Mammary epithelial cell (primary cell): ENCODE results near the gene EXT2.

Experiments
- EZH2 ChIP-seq: IDR thresholded peaks from 2 replicates; pipeline ENCODE4 v1.6.1; 2012; ENCODE audit warnings: low read length, inconsistent platforms, borderline replicate concordance
- TF ChIP-seq, protein P1 (sequence below), 2 donors: IDR thresholded peaks in 1 of 2; conservative IDR thresholded peaks in 1 of 2; 2 replicates each; pipeline ENCODE4 v1.5.1; 2011 to 2012; ENCODE audit warnings: inconsistent platforms in 2 of 2, low read length in 2 of 2, mild to moderate bottlenecking in 2 of 2, control low read depth in 1 of 2, low read depth in 1 of 2; ENCODE audit not compliant: insufficient read depth in 1 of 2; ENCODE audit errors: extremely low read depth in 1 of 2

DNA sequence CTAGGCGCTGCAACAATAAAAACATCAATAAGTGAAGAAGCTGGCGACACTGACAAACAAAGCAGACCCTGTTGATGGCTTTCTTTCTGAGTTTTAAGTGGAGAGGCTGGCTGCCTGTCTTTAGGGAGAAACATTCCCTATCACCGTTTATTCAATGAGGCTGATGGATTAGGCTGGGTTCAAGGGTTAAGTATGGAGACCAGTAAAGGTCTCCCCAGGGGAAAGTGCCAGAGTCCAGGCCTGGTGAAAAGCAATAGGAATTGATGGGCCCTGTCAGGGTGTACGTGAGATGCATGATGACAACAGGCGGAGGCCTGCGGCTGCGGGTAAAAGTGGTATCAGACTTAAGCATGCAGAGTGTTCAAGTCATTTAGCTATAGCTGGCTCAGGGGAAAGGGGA lies 111.8 kb downstream of the EXT2 start:
- TF ChIP-seq, protein P1, sequence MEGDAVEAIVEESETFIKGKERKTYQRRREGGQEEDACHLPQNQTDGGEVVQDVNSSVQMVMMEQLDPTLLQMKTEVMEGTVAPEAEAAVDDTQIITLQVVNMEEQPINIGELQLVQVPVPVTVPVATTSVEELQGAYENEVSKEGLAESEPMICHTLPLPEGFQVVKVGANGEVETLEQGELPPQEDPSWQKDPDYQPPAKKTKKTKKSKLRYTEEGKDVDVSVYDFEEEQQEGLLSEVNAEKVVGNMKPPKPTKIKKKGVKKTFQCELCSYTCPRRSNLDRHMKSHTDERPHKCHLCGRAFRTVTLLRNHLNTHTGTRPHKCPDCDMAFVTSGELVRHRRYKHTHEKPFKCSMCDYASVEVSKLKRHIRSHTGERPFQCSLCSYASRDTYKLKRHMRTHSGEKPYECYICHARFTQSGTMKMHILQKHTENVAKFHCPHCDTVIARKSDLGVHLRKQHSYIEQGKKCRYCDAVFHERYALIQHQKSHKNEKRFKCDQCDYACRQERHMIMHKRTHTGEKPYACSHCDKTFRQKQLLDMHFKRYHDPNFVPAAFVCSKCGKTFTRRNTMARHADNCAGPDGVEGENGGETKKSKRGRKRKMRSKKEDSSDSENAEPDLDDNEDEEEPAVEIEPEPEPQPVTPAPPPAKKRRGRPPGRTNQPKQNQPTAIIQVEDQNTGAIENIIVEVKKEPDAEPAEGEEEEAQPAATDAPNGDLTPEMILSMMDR (conservative IDR thresholded peaks at IDR 0.05 in 1 of 2, IDR thresholded peaks at IDR 0.05 in 1 of 2; ENCODE audit: extremely low read depth in 1 of 2, insufficient read depth in 1 of 2, low read depth in 1 of 2, low read length in 2 of 2), result no peak
- no peak for TF ChIP-seq EZH2
